Measurements from ENCODE around the gene SKAP1.

- no peak for TF ChIP-seq CTCF (IDR thresholded peaks at IDR 0.05; ENCODE audit: low read length)
- no peak for TF ChIP-seq EZH2 (optimal IDR thresholded peaks at IDR 0.05; ENCODE audit: low read depth, low read length)
Measured at GRCh38 chr17:48127371-48128051, 302.5 kb downstream of the SKAP1 start.
